Loucy (cell line): Measurements from ENCODE around the gene KBTBD12.

Source experiments
- H2AFZ ChIP-seq: fragments of 200-600 bp; sonication (generic); 2 replicates; pipeline ENCODE4 v1.6.0; 2016; ENCODE audit warnings: antibody characterized with exemption, mild to moderate bottlenecking, low read length, moderate library complexity
- H3F3A ChIP-seq: fragments of 200-600 bp; 2 replicates; pipeline ENCODE4 v1.6.0; 2016; ENCODE audit warnings: antibody characterized with exemption, low read depth, mild to moderate bottlenecking
- H3K27me3 ChIP-seq: fragments of 200-600 bp; sonication (generic); 2 replicates; pipeline ENCODE4 v1.6.1; 2014; ENCODE audit warnings: low read length, mild to moderate bottlenecking; ENCODE audit not compliant: insufficient read depth, poor library complexity, severe bottlenecking
- H3K36me3 ChIP-seq: fragments of 200-600 bp; sonication (generic); 2 replicates; pipeline ENCODE4 v1.6.1; 2016; ENCODE audit warnings: low read length; ENCODE audit not compliant: insufficient read depth
- H3K4me1 ChIP-seq: fragments of 200-600 bp; sonication (generic); 2 replicates; pipeline ENCODE4 v1.5.1; 2014; ENCODE audit warnings: low read length, mild to moderate bottlenecking; ENCODE audit not compliant: insufficient read depth, poor library complexity, severe bottlenecking
- H3K4me2 ChIP-seq: fragments of 200-600 bp; sonication (generic); 2 replicates; pipeline ENCODE4 v1.6.0; 2014; ENCODE audit warnings: antibody characterized with exemption, low read length, low read depth, mild to moderate bottlenecking; ENCODE audit not compliant: poor library complexity, severe bottlenecking
- H3K4me3 ChIP-seq: fragments of 200-600 bp; sonication (generic); 2 replicates; pipeline ENCODE4 v1.5.1; 2014; ENCODE audit warnings: low read length, mild to moderate bottlenecking, mixed read lengths; ENCODE audit not compliant: poor library complexity, severe bottlenecking
- H3K79me2 ChIP-seq: fragments of 200-600 bp; sonication (generic); 2 replicates; pipeline ENCODE4 v1.6.1; 2014; ENCODE audit warnings: low read length; ENCODE audit not compliant: insufficient read depth
- H3K9ac ChIP-seq: fragments of 200-600 bp; sonication (generic); 2 replicates; pipeline ENCODE4 v1.6.0; 2014; ENCODE audit warnings: mild to moderate bottlenecking, low read depth, low read length, moderate library complexity; ENCODE audit not compliant: poor library complexity, severe bottlenecking
- H3K9me2 ChIP-seq: fragments of 200-600 bp; sonication (generic); replicated peaks from 2 replicates; pipeline ENCODE4 v1.6.1; 2016; ENCODE audit warnings: low read depth, low read length, mixed read lengths
- H3K9me3 ChIP-seq: fragments of 200-600 bp; sonication (generic); 2 replicates; pipeline ENCODE4 v1.6.1; 2014; ENCODE audit warnings: mild to moderate bottlenecking, antibody characterized with exemption, low read length, low read depth; ENCODE audit not compliant: insufficient read depth
- H4K20me1 ChIP-seq: fragments of 200-600 bp; sonication (generic); 2 replicates; pipeline ENCODE4 v1.6.0; 2014; ENCODE audit warnings: antibody characterized with exemption, low read length, mild to moderate bottlenecking; ENCODE audit not compliant: insufficient read depth, poor library complexity, severe bottlenecking
- CTCF ChIP-seq: fragments of 200-600 bp; sonication (generic); conservative IDR thresholded peaks from 2 replicates; pipeline ENCODE4 v1.5.1; 2014; ENCODE audit warnings: mild to moderate bottlenecking, antibody characterized with exemption, low read length
- EZH2phosphoT487 ChIP-seq: fragments of 200-600 bp; IDR thresholded peaks from 2 replicates; pipeline ENCODE4 v1.6.1; 2018; ENCODE audit warnings: antibody characterized with exemption, mild to moderate bottlenecking, moderate library complexity, borderline replicate concordance

KBTBD12 gene, protein sequence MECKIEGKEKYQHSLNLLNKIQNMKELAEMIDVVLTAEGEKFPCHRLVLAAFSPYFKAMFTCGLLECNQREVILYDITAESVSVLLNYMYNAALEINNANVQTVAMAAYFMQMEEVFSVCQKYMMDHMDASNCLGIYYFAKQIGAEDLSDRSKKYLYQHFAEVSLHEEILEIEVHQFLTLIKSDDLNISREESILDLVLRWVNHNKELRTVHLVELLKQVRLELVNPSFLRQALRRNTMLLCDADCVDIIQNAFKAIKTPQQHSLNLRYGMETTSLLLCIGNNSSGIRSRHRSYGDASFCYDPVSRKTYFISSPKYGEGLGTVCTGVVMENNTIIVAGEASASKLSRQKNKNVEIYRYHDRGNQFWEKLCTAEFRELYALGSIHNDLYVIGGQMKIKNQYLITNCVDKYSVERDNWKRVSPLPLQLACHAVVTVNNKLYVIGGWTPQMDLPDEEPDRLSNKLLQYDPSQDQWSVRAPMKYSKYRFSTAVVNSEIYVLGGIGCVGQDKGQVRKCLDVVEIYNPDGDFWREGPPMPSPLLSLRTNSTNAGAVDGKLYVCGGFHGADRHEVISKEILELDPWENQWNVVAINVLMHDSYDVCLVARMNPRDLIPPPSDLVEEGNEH

DNA sequence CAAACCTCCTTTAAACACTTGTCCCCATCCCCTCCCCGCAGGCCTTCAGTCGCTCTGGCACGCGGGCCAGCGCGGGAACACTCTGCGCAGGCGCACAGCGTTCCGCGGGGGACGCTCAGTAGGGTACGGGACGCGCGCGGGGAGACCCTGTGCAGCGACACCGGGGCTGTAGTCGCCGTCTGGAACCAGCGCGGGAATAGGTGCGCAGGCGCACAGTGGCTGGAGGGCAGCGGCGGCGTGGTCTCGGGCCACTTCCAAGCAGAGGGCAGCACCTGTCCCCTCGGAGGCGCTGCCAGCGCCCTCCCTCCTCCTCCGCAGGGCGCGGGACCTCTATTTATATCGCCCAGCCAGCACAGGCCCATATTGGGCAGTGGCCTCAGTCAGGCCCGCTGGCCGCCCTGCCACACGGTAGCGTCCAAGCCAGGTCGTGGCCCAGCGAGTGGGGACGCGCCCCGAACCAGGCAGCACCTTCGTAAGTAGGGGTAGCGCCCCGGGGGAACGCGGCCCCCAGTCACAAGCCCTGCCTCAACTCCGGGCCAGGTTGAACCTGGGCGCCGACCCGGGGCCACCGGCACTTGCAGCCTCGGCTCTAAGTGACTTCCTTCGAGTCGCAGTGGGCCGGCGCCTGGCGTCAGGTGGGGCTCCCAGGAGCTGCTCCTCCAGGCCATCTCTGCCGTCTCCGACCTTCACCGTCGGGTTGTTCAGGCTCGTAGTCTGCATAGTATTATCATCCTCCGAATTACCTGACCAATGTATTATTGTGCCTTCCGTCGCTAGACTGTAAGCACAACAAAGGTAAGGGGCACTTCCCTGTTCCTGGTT, at the start of gene KBTBD12:
Gene KBTBD12 (plus strand): TSS at position 118 of the 822 bp plus-strand sequence. CDS start 7,830 bp downstream, outside the sequence.
- H3K9me3 ChIP-seq, result no peaks in the 10 kb centered on the region
- no peak for TF ChIP-seq CTCF
- no peak for TF ChIP-seq EZH2phosphoT487
- no peaks in the 10 kb centered on the region for H3F3A ChIP-seq
- no peaks in the 10 kb centered on the region for H3K79me2 ChIP-seq
- H3K27me3 ChIP-seq, result no peaks in the 10 kb centered on the region
- H3K4me1 ChIP-seq, result no peaks in the 10 kb centered on the region
- no peak within 1 kb of the TSS for H3K9ac ChIP-seq
- no peaks in the 10 kb centered on the region for H3K36me3 ChIP-seq
- H3K4me2 ChIP-seq, result no peak within 1 kb of the TSS
- no peak within 1 kb of the TSS for H3K4me3 ChIP-seq
- no peaks in the 10 kb centered on the region for H4K20me1 ChIP-seq
- no peaks in the 10 kb centered on the region for H3K9me2 ChIP-seq
- no peak within 1 kb of the TSS for H2AFZ ChIP-seq

GRCh38 chr3:127865941-127866340, 49.1 kb upstream of the KBTBD12 start:
- Histone ChIP-seq H2AFZ (no peak overlapping the region), H3K27me3 (no peaks in the 10 kb centered on the region), H3K9me3 (no peaks in the 10 kb centered on the region), H3K4me3 (no peak overlapping the region), H3K4me2 (no peak overlapping the region), H3F3A (no peaks in the 10 kb centered on the region), H3K36me3 (no peaks in the 10 kb centered on the region), H3K79me2 (no peaks in the 10 kb centered on the region), H3K9me2 (no peaks in the 10 kb centered on the region), H3K4me1 (peaks cover 12% of the 10 kb centered on the region), H3K9ac (no peak overlapping the region), H4K20me1 (no peaks in the 10 kb centered on the region)
- 0 out of 2 replicates have a peak, but pooled peaks have one; percentile 16 for TF ChIP-seq CTCF
- TF ChIP-seq EZH2phosphoT487, result no peak

DNA sequence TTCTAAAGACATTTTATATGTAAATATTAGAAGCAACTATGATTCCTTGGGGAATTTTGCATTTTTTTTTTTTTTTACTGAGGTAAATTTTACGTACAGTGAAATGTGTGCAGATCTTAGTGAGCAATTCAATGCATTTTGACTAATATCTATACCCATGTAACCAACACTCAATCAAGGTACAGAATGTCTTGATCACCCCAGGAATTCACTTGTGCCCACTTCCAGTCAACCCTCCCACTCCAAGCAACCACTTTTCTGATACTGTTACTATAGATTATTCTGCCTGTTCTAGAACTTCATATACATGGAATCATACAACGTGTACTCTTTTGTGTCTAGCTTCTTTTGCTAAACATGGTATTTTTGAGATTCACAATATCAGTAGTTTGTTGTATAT, 47.6 kb upstream of the KBTBD12 start:
- Histone ChIP-seq H3K9ac (no peak overlapping the region), H3K36me3 (no peaks in the 10 kb centered on the region), H3K79me2 (no peaks in the 10 kb centered on the region), H3K9me2 (no peaks in the 10 kb centered on the region), H3F3A (no peaks in the 10 kb centered on the region), H3K9me3 (no peaks in the 10 kb centered on the region), H3K4me3 (no peak overlapping the region), H3K4me2 (peak overlapping the region; percentile 26), H4K20me1 (no peaks in the 10 kb centered on the region), H2AFZ (no peak overlapping the region), H3K27me3 (no peaks in the 10 kb centered on the region), H3K4me1 (peaks cover 12% of the 10 kb centered on the region)
- no peak for TF ChIP-seq CTCF
- no peak for TF ChIP-seq EZH2phosphoT487
